Measurements from ENCODE around the gene TMEM256.

Gene TMEM256

GRCh38 chr17:7421186-7421585 lies 17.3 kb upstream of the TMEM256 start:
- Histone ChIP-seq H3K27ac (replicated peaks) (no peak overlapping the region), H3K27me3 (ENCODE audit: insufficient read depth, poor library complexity, severe bottlenecking) (no peaks in the 10 kb centered on the region), H3K4me3 (replicated peaks; ENCODE audit: insufficient read depth, low read length) (no peak overlapping the region)
- no peak for TF ChIP-seq POLR2AphosphoS5 (IDR thresholded peaks at IDR 0.05; ENCODE audit: low read depth)
- TF ChIP-seq REST (IDR thresholded peaks at IDR 0.05; ENCODE audit: insufficient replicate concordance, low read depth): no peak
- TF ChIP-seq SPI1 (IDR thresholded peaks at IDR 0.05; ENCODE audit: borderline replicate concordance, low read depth): no peak
- TF ChIP-seq GABPA (IDR thresholded peaks at IDR 0.05; ENCODE audit: low read depth): no peak
- TF ChIP-seq, protein P1, sequence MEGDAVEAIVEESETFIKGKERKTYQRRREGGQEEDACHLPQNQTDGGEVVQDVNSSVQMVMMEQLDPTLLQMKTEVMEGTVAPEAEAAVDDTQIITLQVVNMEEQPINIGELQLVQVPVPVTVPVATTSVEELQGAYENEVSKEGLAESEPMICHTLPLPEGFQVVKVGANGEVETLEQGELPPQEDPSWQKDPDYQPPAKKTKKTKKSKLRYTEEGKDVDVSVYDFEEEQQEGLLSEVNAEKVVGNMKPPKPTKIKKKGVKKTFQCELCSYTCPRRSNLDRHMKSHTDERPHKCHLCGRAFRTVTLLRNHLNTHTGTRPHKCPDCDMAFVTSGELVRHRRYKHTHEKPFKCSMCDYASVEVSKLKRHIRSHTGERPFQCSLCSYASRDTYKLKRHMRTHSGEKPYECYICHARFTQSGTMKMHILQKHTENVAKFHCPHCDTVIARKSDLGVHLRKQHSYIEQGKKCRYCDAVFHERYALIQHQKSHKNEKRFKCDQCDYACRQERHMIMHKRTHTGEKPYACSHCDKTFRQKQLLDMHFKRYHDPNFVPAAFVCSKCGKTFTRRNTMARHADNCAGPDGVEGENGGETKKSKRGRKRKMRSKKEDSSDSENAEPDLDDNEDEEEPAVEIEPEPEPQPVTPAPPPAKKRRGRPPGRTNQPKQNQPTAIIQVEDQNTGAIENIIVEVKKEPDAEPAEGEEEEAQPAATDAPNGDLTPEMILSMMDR (IDR thresholded peaks at IDR 0.05; ENCODE audit: insufficient read depth, low read length): no peak
- no peak for DNase-seq (ENCODE audit: low read depth in 1 of 2, low spot score in 1 of 2)

DNA sequence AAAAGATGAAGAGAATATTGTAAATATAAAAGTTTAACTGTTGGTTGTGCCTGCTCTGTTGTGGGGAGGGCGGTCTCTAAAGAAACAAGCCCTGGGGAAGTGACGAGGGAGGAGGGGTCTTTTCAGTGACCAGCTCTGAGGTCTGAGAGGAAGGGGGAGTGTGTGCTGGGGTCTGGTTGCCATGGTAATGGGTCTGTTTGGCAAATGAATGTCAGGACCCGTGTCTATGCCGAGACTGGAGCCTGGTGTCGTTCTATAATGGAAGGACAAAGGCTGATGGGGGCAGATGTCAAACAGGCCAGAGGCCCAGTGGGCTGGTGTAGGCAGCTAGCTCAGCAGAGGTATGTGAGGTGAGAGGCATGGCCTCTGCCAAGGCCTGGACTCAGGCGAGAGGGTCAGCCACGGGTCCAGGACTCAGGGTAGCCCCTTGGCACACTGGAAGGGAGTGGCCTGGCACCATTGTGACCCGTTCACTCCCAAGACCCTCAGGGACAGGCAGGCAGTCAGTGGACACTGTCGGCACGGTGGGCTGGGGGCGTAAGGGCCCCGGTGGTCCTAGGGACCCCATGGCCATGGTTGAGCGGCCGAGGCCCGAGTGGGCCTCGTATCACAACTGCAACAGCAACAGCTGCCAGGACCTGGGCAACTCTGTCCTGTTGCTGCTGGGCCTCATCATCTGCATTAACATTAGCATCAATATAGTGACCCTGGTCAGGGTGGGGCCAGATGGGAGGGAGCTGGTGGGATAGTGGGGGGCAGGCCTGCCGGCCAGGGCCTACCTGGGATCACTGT lies 16.1 kb upstream of the TMEM256 start, which contains the start of gene SPEM1:
SPEM1 (plus strand) TSS at position 506 of the 792 bp plus-strand sequence; CDS start at position 567, 61 bp downstream.
- Histone ChIP-seq H3K4me3 (replicated peaks; ENCODE audit: insufficient read depth, low read length) (no peak within 1 kb of the TSS), H3K27me3 (ENCODE audit: insufficient read depth, poor library complexity, severe bottlenecking) (no peaks in the 10 kb centered on the region), H3K27ac (replicated peaks) (no peak within 1 kb of the TSS)
- TF ChIP-seq POLR2AphosphoS5 (IDR thresholded peaks at IDR 0.05; ENCODE audit: low read depth) (no peak), GABPA (IDR thresholded peaks at IDR 0.05; ENCODE audit: low read depth) (no peak), REST (IDR thresholded peaks at IDR 0.05; ENCODE audit: insufficient replicate concordance, low read depth) (no peak), SPI1 (IDR thresholded peaks at IDR 0.05; ENCODE audit: borderline replicate concordance, low read depth) (no peak)
- TF ChIP-seq, protein P1 (IDR thresholded peaks at IDR 0.05; ENCODE audit: insufficient read depth, low read length): no peak
- DNase-seq (ENCODE audit: low read depth in 1 of 2, low spot score in 1 of 2): no peak

- no peak for DNase-seq (ENCODE audit: low read depth in 1 of 2, low spot score in 1 of 2)
- TF ChIP-seq, protein P1 (IDR thresholded peaks at IDR 0.05; ENCODE audit: insufficient read depth, low read length): no peak
- no peak for TF ChIP-seq POLR2AphosphoS5 (IDR thresholded peaks at IDR 0.05; ENCODE audit: low read depth)
- TF ChIP-seq REST (IDR thresholded peaks at IDR 0.05; ENCODE audit: insufficient replicate concordance, low read depth): no peak
- TF ChIP-seq SPI1 (IDR thresholded peaks at IDR 0.05; ENCODE audit: borderline replicate concordance, low read depth): no peak
- TF ChIP-seq GABPA (IDR thresholded peaks at IDR 0.05; ENCODE audit: low read depth): no peak
- H3K27me3 ChIP-seq (ENCODE audit: insufficient read depth, poor library complexity, severe bottlenecking): no peaks in the 10 kb centered on the region
- no peak overlapping the region for H3K4me3 ChIP-seq (replicated peaks; ENCODE audit: insufficient read depth, low read length)
- no peak overlapping the region for H3K27ac ChIP-seq (replicated peaks)
Measured at GRCh38 chr17:7418472-7419152, 14.7 kb upstream of the TMEM256 start.
